ENCODE results near the gene JMJD6. TPM values are rescaled to one million over a fixed set of nuclear protein-coding genes. Genes with fewer than 3 reads are reported as not detected.

Gene JMJD6
- total and polyA plus RNA-seq, 9 of the 15 experiments (the other 6 are each of a cell fraction or from before 2014, with no cell fraction given) = 2.5 to 52.3 (median 36.3) TPM

DNA sequence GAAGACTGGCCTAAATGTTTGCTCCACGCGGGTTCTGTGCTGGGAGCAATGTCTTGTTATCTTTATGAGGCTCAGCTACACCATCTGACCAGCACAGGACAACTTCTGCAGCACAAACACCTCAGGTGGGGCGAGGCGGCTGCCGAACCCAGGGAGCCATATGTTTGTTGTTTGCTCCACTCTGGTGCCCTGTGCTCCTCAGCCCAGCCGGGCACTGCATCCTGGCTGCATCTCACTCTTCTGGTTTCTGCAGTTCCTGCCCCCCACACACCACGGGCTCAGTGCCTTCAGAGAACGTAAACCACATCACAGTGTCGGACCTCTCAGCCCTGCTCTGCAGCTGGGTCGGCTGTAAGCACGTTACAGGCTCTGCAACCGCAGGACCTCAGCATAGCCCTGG, 48.1 kb downstream of the JMJD6 start (continued):
- TF ChIP-seq TAF1 (IDR thresholded peaks at IDR 0.05; ENCODE audit: control insufficient read depth, extremely low read depth, insufficient read depth, low read length, severe bottlenecking) = no peak
- TF ChIP-seq GABPB1 (CRISPR knock-in tag; IDR thresholded peaks at IDR 0.05) = no peak
- no peak for TF ChIP-seq CHCHD3 (CRISPR knock-in tag; IDR thresholded peaks at IDR 0.05)
- TF ChIP-seq HOMEZ (CRISPR knock-in tag; IDR thresholded peaks at IDR 0.05) = no peak
- TF ChIP-seq, protein P1, sequence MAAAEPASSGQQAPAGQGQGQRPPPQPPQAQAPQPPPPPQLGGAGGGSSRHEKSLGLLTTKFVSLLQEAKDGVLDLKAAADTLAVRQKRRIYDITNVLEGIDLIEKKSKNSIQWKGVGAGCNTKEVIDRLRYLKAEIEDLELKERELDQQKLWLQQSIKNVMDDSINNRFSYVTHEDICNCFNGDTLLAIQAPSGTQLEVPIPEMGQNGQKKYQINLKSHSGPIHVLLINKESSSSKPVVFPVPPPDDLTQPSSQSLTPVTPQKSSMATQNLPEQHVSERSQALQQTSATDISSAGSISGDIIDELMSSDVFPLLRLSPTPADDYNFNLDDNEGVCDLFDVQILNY (CRISPR knock-in tag; IDR thresholded peaks at IDR 0.05) = no peak

DNA sequence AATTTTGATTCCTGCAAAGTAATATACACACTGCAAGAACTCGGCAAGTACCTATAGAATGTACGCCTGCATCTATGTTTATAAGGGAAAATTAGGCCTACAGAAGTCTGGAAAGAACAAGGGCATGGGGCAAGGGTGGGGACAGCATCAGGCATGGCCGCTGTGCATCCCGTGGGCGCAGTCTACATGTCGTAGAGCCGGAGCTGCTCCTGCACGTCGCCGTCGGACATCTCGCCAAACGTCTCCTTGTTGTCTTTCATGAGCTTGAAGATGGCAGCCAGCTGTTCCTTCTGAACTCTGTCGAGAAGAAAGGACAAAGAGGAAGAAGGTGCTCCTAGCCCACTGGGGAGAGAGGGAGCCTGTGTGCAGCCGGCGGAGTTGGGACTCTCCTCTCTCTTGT, 49.0 kb downstream of the JMJD6 start:
- DNase-seq (ENCODE audit: extremely low read depth in 1 of 4, low spot score in 3 of 4) (no peak), FAIRE-seq (no peak), ATAC-seq (no peak)
- H4K20me1 ChIP-seq (replicated peaks; ENCODE audit: control insufficient read depth, insufficient read depth, low read length) = no peaks in the 10 kb centered on the region
- H3K9me1 ChIP-seq (ENCODE audit: control insufficient read depth, insufficient read depth, low read length) = no peaks in the 10 kb centered on the region
- no peak overlapping the region for H3K4me3 ChIP-seq
- ChIA-PET CTCF (ENCODE audit: low intra/inter-chr PET ratio) (no interaction called here), POLR2A (interaction anchor here (0.5 to 0.6 kb wide), 2 partner anchors 12 to 214 kb away, joined by 3 to 5 read pairs; no protein-coding TSS in a partner anchor)
- intact Hi-C loops (cut with micrococcal nuclease) = no loop called here
- peaks cover 1% of the 10 kb centered on the region; the same call in 1 of the 3 replicates for H3K79me2 ChIP-seq (ENCODE audit: control insufficient read depth, insufficient read depth, low read length)
- H3K9me3 ChIP-seq (replicated peaks; ENCODE audit: control insufficient read depth, insufficient read depth, low read depth, low read length) = no peaks in the 10 kb centered on the region
- WGBS (ENCODE audit: insufficient coverage, low coverage, missing lambda C conversion rate) = 76% methylated on average over 15 of the region's 16 CpGs
- in situ Hi-C loops (cut with MboI) = no loop called here
- H3K27me3 ChIP-seq (ENCODE audit: control insufficient read depth in 2 of 2, insufficient read depth in 2 of 2, low read length in 2 of 2) = no peaks in the 10 kb centered on the region
- H3K4me2 ChIP-seq (ENCODE audit: insufficient read depth, low read length) = no peak overlapping the region
- H3K36me3 ChIP-seq (ENCODE audit: control insufficient read depth, insufficient read depth, low read length) = no peaks in the 10 kb centered on the region
- H3K27ac ChIP-seq (ENCODE audit: extremely low read depth, low read depth, low read length) = no peak overlapping the region
- no TSS peak for BruUV-seq (replicated peaks)
- H3K9ac ChIP-seq (ENCODE audit: insufficient read depth in 1 of 2, low read depth in 2 of 2, low read length in 2 of 2) = no peak overlapping the region
- H2AFZ ChIP-seq (ENCODE audit: low read depth, low read length) = no peak overlapping the region
- H3K4me1 ChIP-seq (replicated peaks in 1 of 2; ENCODE audit: control insufficient read depth in 2 of 2, insufficient read depth in 2 of 2, low read length in 2 of 2) = peaks cover 24 to 28% of the 10 kb centered on the region in 2 experiments
- no peak for TF ChIP-seq ZBTB49 (CRISPR knock-in tag; IDR thresholded peaks at IDR 0.05; ENCODE audit: borderline replicate concordance)
- TF ChIP-seq STAG1 (CRISPR knock-in tag; IDR thresholded peaks at IDR 0.05; ENCODE audit: borderline replicate concordance) = no peak
- no peak for TF ChIP-seq TAF7 (tag; IDR thresholded peaks at IDR 0.05)
- TF ChIP-seq MYC (IDR thresholded peaks at IDR 0.05; ENCODE audit: low read depth, low read length) = no peak
- no peak for TF ChIP-seq MYC (CRISPR knock-in tag; IDR thresholded peaks at IDR 0.05; ENCODE audit: borderline replicate concordance, low read depth)
